Right atrium auricular region (tissue), 2 donors: ENCODE data around the gene TDRD12. TPM values are rescaled to one million over a fixed set of nuclear protein-coding genes. Genes with fewer than 3 reads are reported as not detected.

Source experiments
- DNase-seq: peaks from one replicate; pipeline ENCODE4 v3.0.0-alpha.2; 2019; ENCODE audit warnings: low spot score
- H3K27ac ChIP-seq, 2 donors: fragments of 200-600 bp; sonication (generic); 1 replicate in 1 of 2; 2 replicates in 1 of 2; pipeline ENCODE4 v1.5.1; 2016 to 2019
- H3K27me3 ChIP-seq, 2 donors: fragments of 200-600 bp; sonication (generic); one replicate each; pipeline versions ENCODE4 v1.5.1 to v1.6.0; 2017 to 2019
- H3K36me3 ChIP-seq: fragments of 200-600 bp; sonication (generic); one replicate; pipeline ENCODE4 v1.5.1; 2016
- H3K4me1 ChIP-seq, 2 donors: fragments of 200-600 bp; sonication (generic); one replicate each; pipeline versions ENCODE4 v1.5.1 to v1.6.0; 2017 to 2019
- H3K4me3 ChIP-seq, 2 donors: fragments of 200-600 bp; sonication (generic); 1 replicate in 1 of 2; 2 replicates in 1 of 2; pipeline ENCODE4 v1.5.1; 2017 to 2019; ENCODE audit warnings: mild to moderate bottlenecking in 1 of 2, moderate library complexity in 1 of 2
- H3K9me3 ChIP-seq, 2 donors: fragments of 200-600 bp; sonication (generic); one replicate each; pipeline ENCODE4 v1.5.1; 2019
- CTCF ChIP-seq, 2 donors: fragments of 200-600 bp; sonication (generic); IDR thresholded peaks; one replicate each; pipeline ENCODE4 v1.5.1; 2019; ENCODE audit warnings: antibody characterized with exemption in 2 of 2
- total RNA-seq, 2 donors: library from RNA; depleted of rRNA; stranded (reverse); fragments of >200 nt; gene quantifications; one replicate each; pipeline ENCODE4 v1.1.0, GENCODE V29; 2016

Gene TDRD12
- total RNA-seq, 2 donors from 2014 or later = 0.28 to 0.96 TPM

GRCh38 chr19:32680986-32681385, 38.6 kb upstream of the TDRD12 start:
- no peaks in the 10 kb centered on the region for H3K9me3 ChIP-seq

GRCh38 chr19:32682317-32682716, 37.2 kb upstream of the TDRD12 start:
- no peaks in the 10 kb centered on the region for H3K4me1 ChIP-seq
- H3K27ac ChIP-seq = no peak overlapping the region
- H3K36me3 ChIP-seq = no peaks in the 10 kb centered on the region
- no peaks in the 10 kb centered on the region for H3K9me3 ChIP-seq
- H3K27me3 ChIP-seq = no peaks in the 10 kb centered on the region
- H3K4me3 ChIP-seq = no peak overlapping the region
- TF ChIP-seq CTCF (IDR thresholded peaks at IDR 0.05) = no peak
- no peak for DNase-seq

More at GRCh38 chr19:32680986-32681385, 38.6 kb upstream of the TDRD12 start:
- DNase-seq = no peak
- Histone ChIP-seq H3K27ac (no peak overlapping the region), H3K4me3 (no peak overlapping the region), H3K36me3 (no peaks in the 10 kb centered on the region), H3K4me1 (peaks cover 0 to 10% of the 10 kb centered on the region in 2 donors), H3K27me3 (no peaks in the 10 kb centered on the region)
- no peak for TF ChIP-seq CTCF (IDR thresholded peaks at IDR 0.05)

GRCh38 chr19:32686847-32687475, 32.6 kb upstream of the TDRD12 start:
- TF ChIP-seq CTCF (IDR thresholded peaks at IDR 0.05) = no peak
- Histone ChIP-seq H3K27ac (no peak overlapping the region), H3K9me3 (no peaks in the 10 kb centered on the region), H3K4me1 (peaks cover 0 to 14% of the 10 kb centered on the region in 2 donors), H3K36me3 (no peaks in the 10 kb centered on the region), H3K27me3 (no peaks in the 10 kb centered on the region), H3K4me3 (no peak overlapping the region)
- no peak for DNase-seq

- TF ChIP-seq CTCF (IDR thresholded peaks at IDR 0.05) = no peak
- no peaks in the 10 kb centered on the region for H3K27me3 ChIP-seq
Observed at GRCh38 chr19:32687681-32688080, 31.9 kb upstream of the TDRD12 start.

GRCh38 chr19:32688311-32688710, 31.3 kb upstream of the TDRD12 start:
- peaks cover 0 to 24% of the 10 kb centered on the region in 2 donors for H3K4me1 ChIP-seq
- H3K27ac ChIP-seq = no peak overlapping the region
- no peak for TF ChIP-seq CTCF (IDR thresholded peaks at IDR 0.05)
- H3K9me3 ChIP-seq = no peaks in the 10 kb centered on the region
- no peak overlapping the region for H3K4me3 ChIP-seq
- no peaks in the 10 kb centered on the region for H3K36me3 ChIP-seq
- H3K27me3 ChIP-seq = no peaks in the 10 kb centered on the region
- no peak for DNase-seq

More at GRCh38 chr19:32687681-32688080, 31.9 kb upstream of the TDRD12 start:
- H3K4me3 ChIP-seq = no peak overlapping the region
- H3K9me3 ChIP-seq = no peaks in the 10 kb centered on the region
- H3K4me1 ChIP-seq = peaks cover 0 to 17% of the 10 kb centered on the region in 2 donors
- H3K27ac ChIP-seq = no peak overlapping the region
- DNase-seq = no peak
- H3K36me3 ChIP-seq = no peaks in the 10 kb centered on the region
